GM18873 (cell line): ENCODE data around the gene LIF.
A peak's percentile ranks its signal among the peaks of the same experiment; 100 is the strongest.

Experiments used
- ATAC-seq: cut with Tn5 transposase; IDR thresholded peaks from one replicate; pipeline ENCODE4 v1.9.1; 2021; ENCODE audit warnings: mild to moderate bottlenecking, moderate library complexity, moderate number of reproducible peaks; ENCODE audit not compliant: unreplicated experiment, low FRiP score

LIF gene

DNA sequence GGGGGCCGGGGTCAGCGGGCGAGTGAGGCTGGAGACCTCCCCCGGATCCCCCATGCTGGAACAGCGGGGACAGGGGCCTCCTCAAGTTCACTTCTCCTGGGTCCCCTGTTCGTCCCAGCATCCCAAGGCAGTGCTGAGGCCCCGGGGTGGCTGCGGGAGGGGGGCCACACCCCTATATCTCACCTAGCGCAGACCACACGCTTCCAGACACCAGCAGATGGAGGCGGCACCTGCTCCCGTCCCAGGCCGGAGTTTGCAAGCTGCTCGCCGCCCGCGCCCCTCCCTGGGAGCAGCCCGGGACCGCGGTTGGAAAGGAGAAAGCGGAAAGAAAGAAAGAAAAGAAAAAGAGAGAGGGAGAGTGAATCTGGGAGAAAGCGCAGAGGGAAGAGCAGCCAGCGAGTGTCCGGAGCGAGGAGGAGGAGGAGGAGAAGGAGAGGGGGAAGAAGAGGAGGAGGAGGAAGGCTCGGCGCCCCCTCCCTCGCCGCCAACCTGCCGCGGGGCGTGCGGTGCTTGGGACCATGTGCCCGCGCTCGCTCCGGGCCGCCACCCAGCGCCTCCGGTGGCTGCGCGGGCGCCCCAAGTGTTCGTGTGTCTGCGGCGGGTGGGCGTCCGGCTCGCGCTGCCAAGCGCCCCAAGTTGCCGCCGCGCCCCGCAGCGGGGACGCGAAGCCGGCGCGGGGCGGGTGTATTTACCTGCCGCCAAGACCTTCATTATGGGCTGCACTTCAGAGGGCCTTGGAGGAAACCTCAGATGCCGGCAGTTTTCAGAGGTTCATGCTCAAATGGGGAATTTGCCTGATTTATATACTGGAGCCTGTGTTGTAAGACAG is at the start of gene LIF:
Gene LIF, minus strand, starts transcription at position 775 of the 829 bp plus-strand sequence. Its CDS starts 64 bp downstream, at position 711.
- no peak for ATAC-seq

DNA sequence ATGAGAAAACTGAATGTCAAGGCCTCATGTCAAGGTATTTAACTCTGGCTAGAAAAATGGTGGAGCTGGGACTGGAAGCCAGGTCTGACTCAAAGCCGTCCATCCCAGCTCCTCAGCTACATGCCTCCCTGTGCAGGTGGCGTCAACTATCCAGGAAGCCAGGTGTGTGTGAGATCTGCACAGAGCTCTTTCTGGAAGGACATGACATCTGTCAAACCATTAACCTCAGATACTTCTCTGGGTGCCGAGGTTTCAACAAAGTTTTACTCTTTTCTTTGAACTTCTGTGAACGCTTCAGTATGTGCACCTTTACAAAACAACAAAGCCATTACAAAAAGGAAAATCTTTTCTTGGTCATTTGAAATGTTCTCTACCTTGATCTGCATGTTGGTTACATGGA is 49.8 kb upstream of the LIF start:
- ATAC-seq, result no peak

DNA sequence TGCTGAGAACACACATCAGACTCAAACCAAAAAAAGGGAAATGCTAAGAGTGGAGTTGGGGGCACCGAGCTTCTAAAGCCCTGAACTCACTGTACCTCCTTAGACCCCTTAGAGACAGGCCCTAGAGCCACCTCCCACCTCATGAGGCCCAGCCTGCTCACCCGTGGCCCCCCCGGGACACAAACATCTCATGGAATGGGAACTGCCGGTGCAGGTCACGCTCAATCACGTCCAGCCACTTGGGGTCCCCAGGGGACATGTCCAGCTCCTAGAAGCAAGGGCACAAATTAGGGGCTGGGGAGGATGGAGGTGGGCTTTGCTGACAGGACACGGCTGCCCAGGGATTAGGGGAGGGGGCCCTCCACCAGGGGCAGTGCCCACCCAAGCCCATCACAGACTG is 49.0 kb upstream of the LIF start:
- no peak for ATAC-seq

DNA sequence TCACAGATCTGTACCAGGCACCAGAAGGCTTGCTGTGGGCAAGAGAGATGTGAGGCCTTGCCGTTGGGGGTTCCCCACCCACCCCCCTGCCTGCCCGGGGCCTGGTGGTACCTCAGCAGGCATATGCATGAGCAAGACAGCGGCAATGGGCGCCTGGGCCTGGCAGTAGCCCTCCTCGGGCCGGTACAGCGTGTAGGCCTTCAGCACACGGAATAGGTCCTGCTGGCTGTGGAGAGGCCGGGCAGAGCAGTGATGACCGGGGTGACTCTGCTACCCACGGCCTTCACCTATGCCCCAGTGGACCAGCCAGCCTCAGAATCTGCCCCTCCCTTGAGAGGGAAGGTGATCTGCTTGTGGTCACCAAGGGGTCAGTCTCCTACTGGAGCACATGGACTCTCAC is 48.3 kb upstream of the LIF start:
- ATAC-seq, result no peak

DNA sequence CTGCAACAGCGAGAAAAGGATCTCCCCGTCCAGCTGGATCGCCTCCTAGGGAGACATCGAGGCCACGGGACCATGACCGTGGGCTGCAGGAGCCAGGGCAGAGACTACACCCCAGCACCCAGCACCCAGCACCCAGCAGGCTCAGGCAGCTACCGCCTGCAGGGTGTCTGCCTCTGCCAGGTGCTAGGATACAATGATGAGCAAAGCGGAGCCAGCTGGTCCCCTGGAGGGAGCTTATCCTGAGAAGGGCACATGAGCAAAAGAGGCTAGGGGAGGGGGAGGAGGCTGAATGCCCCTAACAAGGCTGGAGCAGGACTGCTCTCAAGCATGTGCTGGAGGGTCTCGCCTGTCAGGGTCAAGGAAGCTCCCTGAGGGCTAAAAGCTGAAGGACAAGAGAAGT is 47.5 kb upstream of the LIF start:
- no peak for ATAC-seq

DNA sequence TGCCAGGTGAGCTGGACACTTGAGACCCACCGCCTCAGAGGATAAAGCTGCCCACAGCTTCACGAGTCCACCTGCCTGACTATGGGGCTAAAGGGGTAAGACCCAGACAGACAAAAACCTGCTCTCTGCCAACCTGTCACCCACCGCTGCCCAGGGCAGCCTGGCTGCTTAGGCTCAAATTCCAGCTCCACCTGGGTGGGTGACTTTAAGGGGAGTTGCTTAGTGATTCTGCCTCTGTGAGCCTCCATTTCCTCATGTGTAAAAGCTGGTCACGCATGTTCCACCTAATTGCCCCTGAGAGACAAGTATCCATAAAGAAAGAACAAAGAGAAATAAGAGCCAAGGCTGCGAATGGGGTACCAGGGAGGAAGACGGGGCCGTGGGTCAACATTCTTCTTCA is 46.5 kb upstream of the LIF start:
- ATAC-seq, result no peak

DNA sequence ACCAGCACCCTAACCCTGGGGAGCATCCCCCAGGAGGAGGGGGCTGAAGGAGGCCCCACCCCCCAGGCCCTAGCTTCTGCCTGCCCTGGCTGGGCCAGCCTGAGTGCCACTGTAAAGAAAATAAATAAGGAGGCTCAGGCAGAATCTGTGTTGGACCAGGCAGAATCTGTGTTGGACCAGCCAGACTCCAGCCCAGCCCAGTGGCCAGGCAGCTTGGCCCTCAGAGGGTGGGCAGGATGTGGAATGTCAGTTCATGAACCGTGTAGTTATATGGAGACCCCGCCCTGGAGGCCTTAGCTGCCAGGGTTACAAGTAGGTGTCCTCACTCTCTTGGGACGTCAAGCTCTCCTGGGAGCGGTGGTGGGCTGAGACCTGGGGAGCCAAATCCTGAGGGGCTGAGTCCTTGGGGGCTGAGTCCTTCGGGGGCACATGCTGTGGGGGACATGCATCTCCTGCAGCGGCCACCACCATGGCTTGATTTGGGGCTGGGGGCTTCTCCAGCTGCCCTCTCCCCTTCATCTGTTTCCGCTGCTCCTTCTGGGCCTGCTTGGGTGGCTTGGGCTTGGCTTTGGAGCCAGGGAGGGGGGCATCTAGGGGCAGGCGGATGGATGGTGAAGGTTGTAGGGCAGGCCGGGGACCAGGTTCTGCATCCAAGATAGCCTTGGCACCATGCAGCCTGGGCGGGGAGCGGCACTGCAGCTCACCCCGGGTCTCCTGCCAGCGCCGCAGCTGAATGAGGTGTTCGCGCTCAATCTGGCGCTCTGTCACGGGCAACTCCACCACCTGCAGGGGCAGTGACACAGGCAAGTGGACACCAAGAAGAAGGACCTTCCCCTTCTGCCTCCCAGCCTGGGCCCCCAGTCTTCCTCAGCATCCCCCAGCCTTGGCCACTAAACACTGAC is 45.8 kb upstream of the LIF start:
- no peak for ATAC-seq

DNA sequence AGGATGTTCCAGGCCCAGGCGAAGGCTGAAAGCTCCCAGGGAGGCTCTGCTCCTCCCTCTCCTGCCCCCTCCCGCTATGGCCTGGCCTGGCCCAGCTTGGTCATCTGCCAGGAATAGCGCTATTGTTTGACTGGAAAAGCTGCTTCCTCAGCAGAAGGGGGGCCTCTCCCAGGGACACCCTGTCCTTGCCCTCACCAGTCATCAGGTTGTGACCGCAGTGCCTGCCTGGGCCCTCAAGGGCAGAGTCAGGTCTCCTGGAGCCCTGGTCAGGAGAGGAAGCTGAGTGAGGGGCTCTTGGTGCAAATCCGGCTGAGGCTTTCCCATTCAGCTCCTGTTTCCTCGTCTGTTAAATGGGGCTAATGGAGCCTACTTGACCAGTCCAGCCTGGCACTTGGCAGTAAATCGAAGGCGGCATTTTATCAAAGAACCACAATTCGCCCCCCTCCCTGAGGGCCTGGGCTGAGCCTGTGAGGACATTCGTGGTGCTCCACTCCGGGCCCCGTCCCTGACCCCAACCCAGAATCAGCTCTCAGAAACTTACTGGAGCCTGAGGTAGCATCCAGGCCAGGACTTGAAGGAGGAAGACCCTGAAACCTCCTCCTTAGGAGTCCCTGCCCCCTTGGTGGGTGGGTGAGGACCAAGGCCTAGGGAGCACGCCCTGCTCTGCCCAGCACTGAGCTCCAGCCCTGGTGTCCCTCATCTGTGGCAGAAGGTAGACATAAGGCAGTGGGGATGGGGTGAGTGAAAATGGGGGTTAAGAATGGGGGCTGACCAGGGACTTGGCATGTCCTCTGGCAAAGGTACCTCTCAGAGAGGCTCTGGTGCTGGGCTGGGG is 44.7 kb upstream of the LIF start:
- no peak for ATAC-seq

DNA sequence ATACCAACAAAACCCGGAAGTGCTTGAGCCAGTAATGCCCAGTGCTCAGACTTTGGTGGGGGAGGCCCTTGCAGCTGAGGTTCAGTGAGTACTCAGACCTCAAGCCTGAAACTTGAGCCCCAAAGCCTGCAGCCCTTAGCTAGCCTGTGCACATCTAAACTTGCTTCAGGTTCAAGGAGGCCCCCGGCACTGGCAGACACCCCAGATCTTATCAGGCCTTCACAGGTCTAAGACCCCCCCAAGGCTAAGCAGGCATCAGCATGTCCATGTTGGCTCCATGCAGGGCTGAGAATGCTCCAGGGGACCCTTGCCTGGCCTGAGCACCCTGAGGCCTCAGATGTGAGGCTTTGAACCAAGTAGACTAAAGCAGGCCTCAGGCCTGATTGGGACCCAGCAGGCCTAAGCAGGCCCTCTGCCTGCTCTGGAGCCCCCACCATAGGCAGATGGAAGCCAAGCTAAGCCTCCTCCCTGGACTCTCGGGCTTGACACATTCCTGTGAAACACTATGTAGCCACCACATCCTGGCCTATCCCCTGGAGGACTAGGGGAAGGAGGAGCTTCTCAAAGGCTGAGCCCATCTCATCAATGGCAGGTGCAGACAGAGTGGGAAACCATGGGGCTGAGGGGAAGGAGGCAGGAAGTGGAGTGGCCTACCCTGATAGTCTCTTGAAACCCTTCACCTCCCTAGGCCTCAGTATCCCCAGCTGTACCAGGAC is 43.9 kb upstream of the LIF start:
- no peak for ATAC-seq

DNA sequence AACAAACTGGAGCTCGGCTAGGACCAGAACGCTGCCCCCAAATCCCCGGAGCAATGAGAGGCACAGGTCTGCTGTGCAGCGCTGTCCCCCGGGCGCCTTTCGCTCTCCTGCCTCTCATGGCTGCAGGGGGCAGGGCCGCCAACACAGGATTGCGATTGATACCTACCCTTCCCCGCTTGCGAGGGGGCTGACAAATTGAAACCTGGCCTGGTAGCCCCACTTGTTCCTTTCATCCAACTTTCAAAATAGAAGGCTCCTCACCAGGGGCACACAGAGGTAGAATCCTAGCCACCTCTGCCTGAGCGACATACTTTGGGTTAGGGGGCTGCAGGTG is 43.4 kb upstream of the LIF start:
- peak; percentile 5 for ATAC-seq

DNA sequence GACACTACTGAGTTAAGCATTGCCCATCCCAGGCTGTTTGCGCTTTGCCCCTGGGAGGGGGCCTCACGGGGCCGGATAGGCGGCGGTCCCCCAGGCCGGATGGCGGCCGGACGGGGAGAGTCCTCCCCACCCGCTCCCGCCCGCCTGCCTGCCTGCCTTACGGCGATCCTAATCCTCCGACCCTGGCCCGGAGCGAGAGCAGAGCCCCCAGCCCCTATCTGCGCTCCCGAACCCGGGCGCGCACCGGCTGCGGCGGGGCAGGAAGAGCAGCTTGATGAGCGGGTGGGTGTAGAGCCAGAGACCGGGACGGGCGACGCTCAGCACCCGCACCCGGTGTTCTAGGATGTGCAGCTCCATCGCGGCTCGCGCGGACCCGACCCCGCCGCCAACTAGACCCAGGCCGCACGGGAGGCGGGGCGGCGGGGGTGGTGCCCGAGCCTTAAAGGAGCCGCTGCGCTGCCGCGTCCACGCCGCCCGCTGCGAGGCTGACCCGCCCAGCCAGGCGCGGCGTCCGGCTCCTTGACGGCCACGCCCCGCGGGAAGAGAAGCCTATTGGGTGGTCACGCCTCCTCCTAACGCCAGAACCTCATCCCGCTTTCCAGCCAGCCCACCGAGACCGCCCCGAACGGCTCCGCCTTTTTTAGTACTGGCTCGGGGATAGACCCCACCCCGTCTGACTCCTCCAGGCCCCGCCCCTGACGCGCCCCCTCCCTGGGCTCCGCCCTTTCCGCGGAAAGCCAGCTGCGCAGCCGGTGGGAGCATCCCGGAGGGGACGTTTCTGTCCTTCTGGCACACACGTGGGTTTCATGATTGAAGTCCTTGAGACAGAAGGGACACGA is 42.8 kb upstream of the LIF start, which contains the start of gene CASTOR1:
Gene CASTOR1, minus strand, starts transcription at position 365 of the 839 bp plus-strand sequence. Its CDS starts 8 bp downstream, at position 357.
- peak; percentile 53 for ATAC-seq

DNA sequence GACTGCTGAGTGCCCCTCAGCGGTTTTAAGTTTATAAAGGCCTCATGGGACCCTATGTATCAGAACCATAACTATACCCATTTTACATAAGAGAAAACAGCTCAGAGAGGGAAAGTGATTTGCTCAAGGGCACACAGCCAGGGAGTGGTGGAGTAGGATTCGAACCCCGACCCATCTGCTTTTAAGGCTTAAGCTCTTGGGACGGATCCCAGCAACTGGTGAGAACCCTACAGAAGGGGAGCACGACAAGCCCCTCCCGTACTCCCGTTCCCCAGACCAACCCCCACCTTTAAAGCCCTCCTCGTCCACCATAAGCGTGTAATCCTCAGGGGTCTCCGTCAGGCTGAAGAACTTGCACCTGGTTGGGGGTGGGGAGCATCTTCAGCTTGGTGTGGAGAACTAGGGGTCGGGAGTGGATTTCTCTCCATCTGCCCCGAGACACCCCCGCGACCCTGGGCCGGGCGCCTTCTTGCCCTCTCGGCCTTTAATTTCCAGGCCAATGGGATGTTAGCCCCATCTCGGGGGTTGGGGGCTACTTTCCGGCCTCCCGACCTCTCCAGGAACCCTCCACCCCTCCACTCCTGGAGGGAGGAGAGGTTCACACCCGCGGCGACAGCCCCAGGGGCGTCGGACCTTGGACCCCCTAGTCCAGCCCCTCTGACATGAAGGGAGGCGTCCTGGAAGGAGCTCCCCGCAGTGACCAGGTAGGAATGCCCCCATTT is 42.0 kb upstream of the LIF start:
- no peak for ATAC-seq

DNA sequence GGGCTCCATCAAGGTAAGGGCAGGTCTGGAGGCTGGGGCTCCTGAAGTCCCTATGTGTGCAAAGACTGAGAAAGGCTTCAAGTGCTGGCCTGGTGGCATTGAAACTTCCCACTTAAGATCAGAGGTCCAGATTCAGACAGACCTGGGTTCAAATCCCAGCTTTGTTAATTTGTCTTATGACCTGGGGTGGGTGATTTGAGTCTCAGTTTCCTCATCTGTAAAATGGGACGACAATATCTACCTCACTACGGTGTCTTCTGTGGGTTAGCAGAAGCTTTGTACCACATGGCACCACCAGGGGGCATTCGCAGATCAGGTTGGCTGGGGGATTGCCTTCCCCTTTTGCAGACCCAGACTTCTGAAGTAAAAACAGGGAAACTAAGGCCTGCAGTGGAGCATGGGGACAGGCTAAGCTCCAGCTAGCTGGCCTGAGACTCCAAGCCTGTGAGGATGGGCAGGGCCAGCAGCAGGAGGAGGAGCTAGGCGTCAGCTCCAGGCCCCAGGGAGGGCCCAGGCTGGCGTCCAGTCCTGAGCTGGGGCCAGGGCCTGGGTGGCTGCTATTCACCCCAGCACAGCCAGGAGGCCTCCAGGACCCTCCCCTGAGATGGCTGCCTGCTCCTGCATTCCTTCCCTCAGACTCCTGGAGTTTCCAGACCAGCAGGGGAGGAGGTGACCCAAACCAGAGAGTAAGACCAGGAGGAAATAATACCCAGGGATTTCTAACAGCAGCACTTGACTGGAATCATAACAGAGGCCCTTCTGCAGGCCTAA is 41.3 kb upstream of the LIF start:
- ATAC-seq, result no peak

DNA sequence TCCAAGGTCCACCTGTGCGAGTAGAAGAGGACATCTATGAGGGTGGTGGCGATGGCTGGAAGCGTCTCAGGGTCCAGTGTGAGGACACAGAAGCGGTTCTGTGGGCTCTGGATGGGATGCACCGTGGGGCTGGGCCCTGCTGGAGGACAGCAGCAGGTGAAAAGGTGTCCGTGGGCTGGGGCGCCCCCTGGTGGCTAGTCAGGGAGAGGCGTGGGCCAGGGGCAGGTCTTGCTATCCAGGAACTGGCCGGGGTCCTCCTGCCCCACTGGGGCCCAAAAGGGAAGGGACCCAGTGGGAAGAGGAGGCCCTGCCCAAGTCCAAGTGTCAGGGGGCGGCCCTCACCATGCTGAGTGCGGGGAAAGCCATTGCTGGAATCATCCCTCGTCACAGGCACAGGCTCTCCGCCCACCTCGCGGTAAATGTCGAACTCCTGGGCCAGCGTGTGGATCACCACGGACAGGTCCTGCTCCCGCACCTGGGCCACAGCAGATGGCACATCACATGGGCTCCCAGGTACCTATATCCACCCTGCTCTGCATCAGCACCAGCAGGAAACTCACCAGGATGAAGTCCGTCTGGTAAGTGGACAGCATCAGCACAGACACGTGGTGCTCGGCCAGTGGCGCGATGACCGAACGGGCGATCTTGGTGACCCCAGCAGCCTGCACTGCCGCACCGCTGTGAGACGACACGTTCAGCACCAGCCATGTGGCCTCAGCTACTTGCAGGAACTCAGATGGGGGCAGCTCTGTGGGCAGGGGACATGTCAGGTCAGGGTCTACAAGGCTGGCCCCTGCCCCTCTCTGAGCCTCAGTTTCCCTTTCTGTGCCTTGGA is 40.5 kb upstream of the LIF start:
- ATAC-seq, result no peak

DNA sequence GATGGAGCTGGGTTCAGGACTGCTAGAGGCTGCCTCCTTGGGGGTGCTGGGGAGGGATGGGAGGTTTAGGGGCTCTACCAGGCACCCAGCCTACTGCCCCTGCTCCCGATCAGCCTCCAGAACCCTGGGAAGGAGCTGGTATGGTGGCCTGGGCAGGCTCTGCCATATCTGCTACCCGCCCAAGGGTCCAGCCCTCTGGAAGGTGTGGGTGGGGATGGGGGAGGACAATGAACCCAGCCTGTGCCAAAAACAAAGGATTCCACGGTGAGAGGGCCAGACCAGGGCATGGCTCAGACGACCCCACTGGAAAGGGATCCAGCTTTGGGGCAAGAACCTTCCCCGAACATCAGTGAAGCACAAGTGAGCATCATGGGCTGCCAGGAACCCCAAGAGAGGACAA is 39.8 kb upstream of the LIF start:
- ATAC-seq, result no peak

DNA sequence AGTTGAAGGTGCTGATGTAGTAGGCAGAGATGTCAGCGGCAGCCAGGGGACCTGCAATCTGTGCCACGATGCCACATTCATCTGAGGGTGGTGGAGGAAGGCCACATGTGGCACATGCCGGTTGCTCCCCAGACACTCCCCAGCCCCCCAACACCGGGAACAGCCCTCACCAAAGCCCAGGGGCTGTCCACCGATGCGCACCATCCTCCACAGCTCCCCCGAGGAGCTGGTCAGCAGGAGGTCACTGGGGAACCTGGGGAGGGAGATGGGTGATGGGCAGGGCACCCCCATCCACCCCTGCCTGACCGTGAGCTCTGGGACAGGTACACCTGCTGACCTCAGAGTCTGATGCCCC is 39.3 kb upstream of the LIF start:
- no peak for ATAC-seq
